Measurements from ENCODE around the gene CENPM.

Gene CENPM

GRCh38 chr22:41899992-41900651 lies 46.8 kb downstream of the CENPM start:
- TF ChIP-seq MAX (IDR thresholded peaks at IDR 0.05; ENCODE audit: low read depth, low read length) (no peak), CTCF (IDR thresholded peaks at IDR 0.05; ENCODE audit: low read depth, low read length) (no peak), POLR2A (IDR thresholded peaks at IDR 0.05; ENCODE audit: extremely low read depth, insufficient read length) (no peak), MYC (IDR thresholded peaks at IDR 0.05; ENCODE audit: low read depth, low read length) (no peak)
- H3K4me3 ChIP-seq (ENCODE audit: low read depth, low read length) = no peak overlapping the region
- no peak for DNase-seq (ENCODE audit: low read depth)

GRCh38 chr22:41899110-41899509 lies 47.8 kb downstream of the CENPM start:
- no peak for DNase-seq (ENCODE audit: low read depth)
- no peak overlapping the region for H3K4me3 ChIP-seq (ENCODE audit: low read depth, low read length)
- TF ChIP-seq CTCF (IDR thresholded peaks at IDR 0.05; ENCODE audit: low read depth, low read length) (no peak), MAX (IDR thresholded peaks at IDR 0.05; ENCODE audit: low read depth, low read length) (no peak), MYC (IDR thresholded peaks at IDR 0.05; ENCODE audit: low read depth, low read length) (no peak), POLR2A (IDR thresholded peaks at IDR 0.05; ENCODE audit: extremely low read depth, insufficient read length) (no peak)

- DNase-seq (ENCODE audit: low read depth) = no peak
Observed at GRCh38 chr22:41898645-41899044, 48.3 kb downstream of the CENPM start.

GRCh38 chr22:41893591-41894375 lies 53.2 kb downstream of the CENPM start:
- H3K4me3 ChIP-seq (ENCODE audit: low read depth, low read length) = no peak overlapping the region
- no peak for TF ChIP-seq MAX (IDR thresholded peaks at IDR 0.05; ENCODE audit: low read depth, low read length)
- no peak for TF ChIP-seq CTCF (IDR thresholded peaks at IDR 0.05; ENCODE audit: low read depth, low read length)
- TF ChIP-seq MYC (IDR thresholded peaks at IDR 0.05; ENCODE audit: low read depth, low read length) = no peak
- TF ChIP-seq POLR2A (IDR thresholded peaks at IDR 0.05; ENCODE audit: extremely low read depth, insufficient read length) = no peak
- no peak for DNase-seq (ENCODE audit: low read depth)

More at GRCh38 chr22:41898645-41899044, 48.3 kb downstream of the CENPM start:
- no peak overlapping the region for H3K4me3 ChIP-seq (ENCODE audit: low read depth, low read length)
- no peak for TF ChIP-seq MYC (IDR thresholded peaks at IDR 0.05; ENCODE audit: low read depth, low read length)
- no peak for TF ChIP-seq MAX (IDR thresholded peaks at IDR 0.05; ENCODE audit: low read depth, low read length)
- TF ChIP-seq POLR2A (IDR thresholded peaks at IDR 0.05; ENCODE audit: extremely low read depth, insufficient read length) = no peak
- no peak for TF ChIP-seq CTCF (IDR thresholded peaks at IDR 0.05; ENCODE audit: low read depth, low read length)

GRCh38 chr22:41892721-41893120 lies 54.2 kb downstream of the CENPM start:
- no peak for DNase-seq (ENCODE audit: low read depth)
- TF ChIP-seq POLR2A (IDR thresholded peaks at IDR 0.05; ENCODE audit: extremely low read depth, insufficient read length) = no peak
- no peak for TF ChIP-seq MYC (IDR thresholded peaks at IDR 0.05; ENCODE audit: low read depth, low read length)
- no peak for TF ChIP-seq MAX (IDR thresholded peaks at IDR 0.05; ENCODE audit: low read depth, low read length)
- no peak for TF ChIP-seq CTCF (IDR thresholded peaks at IDR 0.05; ENCODE audit: low read depth, low read length)
- no peak overlapping the region for H3K4me3 ChIP-seq (ENCODE audit: low read depth, low read length)
